GM19455 (cell line): ENCODE measurements around the gene PRR19.

ENCODE experiments used
- ATAC-seq: cut with Tn5 transposase; IDR thresholded peaks from one replicate; pipeline ENCODE4 v1.9.1; 2021; ENCODE audit not compliant: unreplicated experiment

Gene PRR19

GRCh38 chr19:42344336-42344893 is 42.5 kb downstream of the PRR19 start:
- no peak for ATAC-seq

DNA sequence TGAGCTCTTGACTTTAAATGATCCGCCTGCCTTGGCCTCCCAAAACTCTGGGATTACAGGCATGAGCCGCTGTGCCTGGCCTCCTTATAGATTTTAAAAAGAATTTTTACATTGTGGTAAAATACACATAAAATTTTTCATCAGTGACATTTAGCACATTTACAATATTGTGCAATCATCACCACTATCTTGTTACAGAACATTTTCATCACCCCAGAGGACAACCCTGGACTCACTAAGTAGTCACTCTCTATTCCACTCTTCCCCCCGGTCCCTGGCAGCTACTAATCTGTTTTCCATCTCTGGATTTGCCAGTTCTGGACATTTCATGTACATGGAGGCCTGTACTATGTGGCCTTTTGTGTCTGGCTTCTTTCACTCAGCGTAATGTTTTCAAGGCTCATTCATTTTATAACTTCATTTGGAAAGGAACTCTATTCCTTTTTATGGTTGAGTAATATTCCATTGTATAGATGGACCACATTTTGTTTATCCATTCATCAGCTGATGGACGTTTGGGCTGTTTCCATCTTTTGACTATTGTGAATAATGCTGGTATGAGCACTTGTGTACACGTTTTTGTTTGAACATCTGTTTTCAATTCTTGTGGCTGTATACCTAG is 43.4 kb downstream of the PRR19 start:
- ATAC-seq, result no peak

- ATAC-seq, result no peak
Measured at GRCh38 chr19:42348211-42348610, 46.3 kb downstream of the PRR19 start.

DNA sequence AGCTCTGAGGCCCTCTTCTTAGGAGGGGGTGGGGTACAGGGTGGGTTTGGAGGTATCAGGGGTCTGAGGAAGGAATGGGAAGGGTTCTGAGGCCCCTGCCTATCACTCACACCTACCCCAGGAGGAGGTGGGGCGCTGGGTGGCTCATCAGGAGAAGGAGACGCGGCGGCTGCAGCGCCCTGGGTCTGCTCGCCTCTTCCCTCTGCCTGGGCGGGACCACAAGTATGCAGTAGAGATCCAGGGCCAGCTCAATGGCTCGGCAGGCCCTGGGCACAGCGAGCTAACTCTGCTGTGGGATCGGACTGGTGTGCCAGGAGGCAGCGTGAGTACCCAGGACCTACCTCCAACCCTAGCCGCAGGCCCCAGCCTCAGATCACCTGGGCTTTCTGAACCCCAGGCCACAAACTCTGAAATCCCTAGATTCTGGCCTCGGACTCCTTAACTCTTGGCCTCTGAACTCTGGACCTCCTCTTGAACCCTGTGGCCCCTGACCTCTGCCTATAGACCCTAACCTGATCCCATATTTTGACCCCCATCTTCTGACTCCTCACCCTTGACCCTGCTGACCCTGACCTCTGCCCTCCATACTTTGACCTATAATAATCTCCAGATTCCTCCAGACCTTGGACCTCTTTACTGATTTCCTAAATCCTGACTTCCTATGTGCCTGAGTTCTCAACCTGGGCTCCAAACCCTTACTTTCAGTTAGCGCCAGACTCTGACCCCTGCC is 47.6 kb downstream of the PRR19 start:
- no peak for ATAC-seq

- no peak for ATAC-seq
Measured at GRCh38 chr19:42350417-42350816, 48.5 kb downstream of the PRR19 start.

DNA sequence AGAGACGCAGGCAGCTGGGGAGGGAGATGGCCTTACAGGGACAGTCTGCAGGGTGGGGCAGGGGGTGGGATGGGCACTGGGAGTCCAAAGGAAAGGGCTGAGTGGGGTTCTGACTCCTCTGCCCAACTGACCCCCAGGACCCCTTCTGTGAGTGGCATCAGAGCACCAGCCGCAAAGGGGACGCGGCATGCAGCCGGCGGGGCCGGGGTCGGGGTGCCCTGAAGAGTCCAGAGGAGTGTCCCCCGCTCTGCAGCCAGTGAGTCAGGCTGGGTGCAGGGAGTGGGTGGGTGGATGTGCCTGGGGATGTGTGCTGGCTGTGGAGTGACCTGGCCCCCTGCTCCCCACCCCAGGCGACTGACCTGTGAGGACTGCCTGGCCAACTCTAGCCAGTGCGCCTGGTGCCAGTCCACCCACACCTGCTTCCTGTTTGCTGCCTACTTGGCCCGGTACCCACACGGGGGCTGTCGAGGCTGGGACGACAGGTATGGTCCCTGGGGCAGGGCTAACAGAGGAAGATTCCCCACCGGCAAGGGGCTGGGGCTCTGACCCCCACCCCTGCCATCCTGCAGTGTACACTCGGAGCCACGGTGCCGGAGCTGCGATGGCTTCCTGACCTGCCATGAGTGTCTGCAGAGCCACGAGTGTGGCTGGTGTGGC is 49.3 kb downstream of the PRR19 start:
- ATAC-seq, result no peak

DNA sequence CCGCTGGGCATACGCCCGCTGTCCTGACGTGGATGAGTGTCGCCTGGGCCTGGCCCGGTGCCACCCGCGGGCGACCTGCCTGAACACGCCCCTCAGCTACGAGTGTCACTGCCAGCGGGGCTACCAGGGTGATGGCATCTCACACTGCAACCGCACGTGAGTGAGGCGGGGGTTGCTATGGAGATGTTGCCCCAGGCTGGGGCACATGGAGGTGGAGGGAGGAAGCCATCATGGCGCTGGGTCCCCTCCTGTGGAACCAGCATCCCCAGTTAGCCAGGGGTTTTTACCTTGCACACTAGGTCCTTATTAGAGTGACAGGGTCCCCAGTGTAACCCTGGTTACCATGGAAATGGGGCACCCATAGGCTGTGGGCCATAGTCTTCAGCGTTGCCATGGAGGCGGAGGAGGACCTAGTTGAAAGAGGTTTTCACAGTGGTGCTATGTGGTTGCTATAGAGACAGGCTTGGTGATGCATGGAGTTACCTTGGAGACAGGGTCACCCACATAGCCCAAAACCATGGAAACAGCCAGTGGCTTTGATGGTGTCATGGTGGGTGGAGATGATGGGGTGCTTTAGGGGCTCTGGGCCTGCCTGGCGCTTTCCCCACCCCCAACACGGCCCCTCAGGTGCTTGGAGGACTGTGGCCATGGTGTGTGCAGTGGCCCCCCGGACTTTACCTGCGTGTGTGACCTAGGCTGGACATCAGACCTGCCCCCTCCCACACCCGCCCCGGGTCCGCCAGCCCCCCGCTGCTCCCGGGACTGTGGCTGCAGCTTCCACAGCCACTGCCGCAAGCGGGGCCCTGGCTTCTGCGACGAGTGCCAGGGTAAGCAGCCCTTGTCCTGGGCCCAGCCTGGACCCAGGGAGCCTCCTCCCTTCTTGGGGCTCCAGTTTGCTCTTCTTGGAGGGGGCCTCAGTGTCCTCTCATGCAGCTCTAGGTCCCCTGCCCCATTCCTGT is 50.6 kb downstream of the PRR19 start:
- ATAC-seq, result no peak

GRCh38 chr19:42353341-42354015 is 51.5 kb downstream of the PRR19 start:
- ATAC-seq, result no peak

GRCh38 chr19:42355896-42356295 is 54.0 kb downstream of the PRR19 start:
- ATAC-seq, result no peak

DNA sequence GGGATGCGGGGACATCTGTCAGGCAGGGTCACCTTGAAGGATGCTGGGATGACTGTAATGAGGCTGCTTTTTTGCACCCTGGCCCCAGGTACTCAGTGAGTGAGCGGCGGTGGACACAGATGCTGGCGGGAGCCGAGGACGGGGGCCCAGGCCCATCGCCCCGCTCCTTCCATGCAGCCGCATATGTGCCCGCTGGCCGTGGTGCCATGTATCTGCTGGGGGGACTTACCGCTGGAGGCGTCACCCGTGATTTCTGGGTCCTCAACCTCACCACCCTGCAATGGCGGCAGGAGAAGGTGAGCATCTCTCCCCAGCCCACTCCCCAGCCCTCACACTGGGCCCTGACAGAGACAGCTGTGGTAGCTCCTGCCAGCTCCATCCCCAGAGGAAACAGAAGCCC is 54.8 kb downstream of the PRR19 start:
- no peak for ATAC-seq

GRCh38 chr19:42357290-42357689 is 55.4 kb downstream of the PRR19 start:
- no peak for ATAC-seq
